HTR-8/SVneo (cell line): ENCODE data around the gene RHBDL3.
"Not testable (repeated sequence)": the region's sequence is repeated elsewhere in the genome, so short reads cannot be mapped to it uniquely, and the experiment has no call there.

Source experiments
- DNase-seq: peaks from one replicate; pipeline ENCODE4 v3.0.0; 2011; ENCODE audit warnings: low spot score, mixed read lengths; ENCODE audit not compliant: insufficient read length
- FAIRE-seq: peaks from 2 replicates; lab custom pipeline; 2011; peaks lifted over from hg19 to GRCh38; lab: Jason Lieb, UNC

RHBDL3 gene

DNA sequence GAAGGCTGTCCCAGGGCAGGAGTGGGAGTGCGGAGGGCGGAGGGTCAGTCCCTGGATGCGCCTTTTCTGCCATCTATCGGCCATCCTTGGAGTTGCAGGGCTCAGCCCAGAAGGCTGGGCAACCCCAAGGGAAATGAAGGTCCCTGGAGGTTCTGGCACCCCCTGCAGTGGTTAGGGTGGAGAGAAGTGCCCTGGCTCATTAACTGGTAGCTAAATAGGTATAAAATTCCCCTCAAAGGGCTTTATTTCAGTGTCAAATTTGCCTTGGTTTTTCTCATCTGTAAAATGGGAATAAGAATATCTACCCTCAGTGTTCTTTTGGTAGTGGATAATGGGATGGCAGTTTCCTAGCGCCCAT is 53.9 kb downstream of the RHBDL3 start:
- DNase-seq (peak; percentile 82), FAIRE-seq (peak; percentile 75)

DNA sequence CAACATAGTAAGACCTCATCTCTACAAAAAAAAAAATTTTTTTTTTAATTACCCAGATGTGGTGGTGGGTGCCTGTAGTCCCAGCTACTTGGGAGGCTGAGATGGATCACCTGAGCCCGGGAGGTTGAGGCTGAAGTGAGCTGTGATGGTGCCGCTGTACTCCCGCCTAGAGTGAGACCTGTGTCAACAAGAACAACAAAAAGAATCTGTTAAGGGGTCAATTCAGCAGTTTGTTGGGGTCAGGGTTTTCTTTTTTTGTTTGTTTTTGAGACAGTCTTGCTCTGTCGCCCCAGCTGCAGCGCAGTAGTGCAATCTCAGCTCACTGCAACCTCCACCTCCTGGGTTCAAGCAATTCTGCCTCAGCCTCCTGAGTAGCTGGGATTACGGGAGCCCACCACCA is 54.4 kb downstream of the RHBDL3 start:
- DNase-seq, FAIRE-seq: not testable (repeated sequence)

DNA sequence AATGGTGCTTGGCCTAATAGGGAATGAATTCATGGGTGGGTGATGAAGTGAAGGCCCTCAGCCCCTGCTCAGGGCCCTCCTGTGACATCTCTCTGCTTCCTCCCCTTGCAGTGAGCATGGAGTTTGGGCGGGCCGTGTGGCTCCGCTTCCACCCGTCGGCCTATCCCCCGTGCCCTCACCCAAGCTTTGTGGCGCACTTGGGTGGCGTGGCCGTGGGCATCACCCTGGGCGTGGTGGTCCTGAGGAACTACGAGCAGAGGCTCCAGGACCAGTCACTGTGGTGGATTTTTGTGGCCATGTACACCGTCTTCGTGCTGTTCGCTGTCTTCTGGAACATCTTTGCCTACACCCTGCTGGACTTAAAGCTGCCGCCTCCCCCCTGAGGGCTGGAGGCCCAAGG is 55.2 kb downstream of the RHBDL3 start:
- FAIRE-seq = no peak
- no peak for DNase-seq

DNA sequence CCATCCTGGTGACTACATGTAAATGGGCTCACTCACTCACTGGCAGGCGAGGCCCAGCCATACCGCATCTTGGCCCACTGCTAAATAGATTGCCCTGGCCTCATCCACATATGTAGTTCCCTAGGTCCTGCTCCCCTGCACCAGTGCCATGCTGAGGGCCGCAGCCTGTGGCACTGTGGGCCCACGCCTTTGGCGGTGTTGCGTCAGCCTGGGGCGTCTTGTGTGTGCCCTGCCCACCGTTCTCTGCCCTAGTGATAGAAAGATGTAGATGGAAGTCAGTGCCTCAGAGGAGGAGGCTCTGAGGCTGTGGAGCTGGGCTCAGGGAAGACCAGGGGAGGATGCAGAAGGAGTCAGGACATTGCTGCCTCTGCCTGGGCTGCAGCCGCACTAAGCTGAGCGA is 57.4 kb downstream of the RHBDL3 start:
- FAIRE-seq (no peak), DNase-seq (no peak)

DNA sequence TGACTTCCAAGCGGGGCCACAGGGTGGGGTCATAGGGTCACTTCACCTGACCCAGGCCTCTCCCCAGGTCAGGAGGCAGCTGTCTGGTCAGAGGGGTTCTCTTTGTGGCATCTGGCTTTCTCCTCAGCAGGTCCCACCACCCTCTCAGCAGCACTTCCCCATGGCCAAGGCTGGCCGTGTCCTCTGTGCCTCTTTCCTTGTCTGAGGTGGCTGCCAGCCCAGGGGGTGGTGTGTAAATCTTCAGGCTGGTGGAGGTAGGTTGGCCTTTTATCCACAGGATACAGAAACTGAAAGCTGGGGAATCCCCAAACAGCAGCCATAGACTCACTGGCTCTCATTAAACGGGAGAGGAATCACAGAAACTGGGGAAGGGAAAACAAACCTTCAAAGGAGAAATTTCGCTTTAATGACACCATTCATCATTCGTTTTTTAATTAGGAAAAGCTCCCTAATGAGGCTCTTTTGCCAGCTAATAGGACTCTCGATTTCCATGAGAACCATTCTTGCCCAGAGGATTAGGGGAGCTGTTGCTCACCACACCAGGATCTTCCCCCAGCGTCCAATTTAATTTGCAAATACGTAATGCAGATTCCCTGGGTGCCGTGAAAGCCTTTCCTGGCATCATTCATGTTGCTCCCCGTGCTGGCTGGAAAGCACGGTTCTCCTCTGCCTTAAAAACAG is 58.3 kb downstream of the RHBDL3 start:
- DNase-seq (no peak), FAIRE-seq (no peak)

DNA sequence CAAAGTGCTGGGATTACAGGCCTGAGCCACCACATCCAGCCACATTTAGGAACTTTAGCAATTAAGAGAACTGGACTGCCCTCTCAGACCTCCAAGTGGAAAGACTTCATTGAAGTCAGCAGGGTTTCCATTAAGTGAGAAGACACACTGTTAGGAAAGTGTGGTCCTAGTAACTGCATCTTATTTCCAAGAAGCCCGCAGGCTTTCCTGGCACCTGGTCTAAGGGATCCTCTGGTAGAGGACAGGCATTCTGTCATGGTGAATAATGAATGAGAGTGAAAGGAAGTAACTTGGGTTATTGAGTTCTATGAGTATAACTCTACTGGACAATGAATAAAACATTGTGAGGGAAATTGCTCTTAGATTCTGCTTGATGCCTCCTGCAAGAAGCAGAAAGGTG is 62.3 kb downstream of the RHBDL3 start:
- no peak for DNase-seq
- FAIRE-seq = no peak

DNA sequence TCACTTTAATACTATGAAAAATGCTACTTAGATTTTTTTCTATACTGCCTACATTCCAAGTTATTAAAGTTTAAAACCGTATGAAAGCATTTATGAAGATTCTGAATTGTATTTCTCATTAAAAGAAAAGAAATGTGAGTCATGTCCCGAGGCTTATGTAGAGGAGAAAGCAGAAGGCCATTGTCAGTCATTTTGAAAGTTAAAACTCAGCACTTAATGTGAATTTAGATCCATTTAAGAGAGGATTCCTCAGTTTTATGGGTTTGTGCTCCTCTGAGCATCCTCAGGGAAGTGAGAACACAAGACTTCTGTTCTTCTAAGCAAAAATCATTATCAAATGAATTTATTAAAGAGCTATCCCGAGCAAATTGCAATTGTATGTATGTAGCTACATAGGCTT is 64.5 kb downstream of the RHBDL3 start:
- DNase-seq (no peak), FAIRE-seq (no peak)

DNA sequence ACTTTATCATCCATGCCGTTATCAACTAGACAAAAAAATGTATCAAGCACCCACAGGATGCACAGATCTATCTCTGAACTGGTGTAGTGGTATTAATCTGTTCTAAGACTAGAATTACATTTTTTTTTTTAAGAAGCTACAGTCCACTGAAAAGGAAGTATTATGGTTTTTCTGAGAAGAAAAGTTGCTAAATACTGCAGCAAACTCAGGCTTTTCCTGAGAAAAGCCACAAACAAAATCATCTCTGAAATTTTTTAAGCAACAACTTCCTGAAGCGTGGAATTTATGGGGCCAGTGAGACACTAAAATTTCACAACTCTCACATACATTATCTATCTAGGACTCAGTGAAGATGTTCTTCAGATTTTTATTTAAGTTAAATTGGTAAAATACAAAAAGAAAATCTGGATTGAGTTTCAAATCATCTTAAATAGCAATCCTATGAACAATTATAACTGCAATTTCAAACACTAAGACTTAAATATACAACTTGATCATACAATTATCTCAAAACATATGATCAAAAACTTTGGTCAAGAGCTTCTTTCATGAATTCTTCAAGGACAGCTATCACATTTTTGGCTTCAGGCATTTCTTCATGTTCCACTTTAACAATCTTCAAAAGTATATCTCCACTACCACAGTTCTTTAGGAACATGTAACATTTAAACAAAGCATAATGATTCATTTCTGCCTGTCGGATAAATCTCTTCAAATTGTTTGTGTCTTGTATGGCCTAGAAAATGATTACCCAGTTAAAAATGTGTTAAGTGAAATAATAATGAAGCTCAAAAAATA is 65.8 kb downstream of the RHBDL3 start:
- DNase-seq (no peak), FAIRE-seq (no peak)

DNA sequence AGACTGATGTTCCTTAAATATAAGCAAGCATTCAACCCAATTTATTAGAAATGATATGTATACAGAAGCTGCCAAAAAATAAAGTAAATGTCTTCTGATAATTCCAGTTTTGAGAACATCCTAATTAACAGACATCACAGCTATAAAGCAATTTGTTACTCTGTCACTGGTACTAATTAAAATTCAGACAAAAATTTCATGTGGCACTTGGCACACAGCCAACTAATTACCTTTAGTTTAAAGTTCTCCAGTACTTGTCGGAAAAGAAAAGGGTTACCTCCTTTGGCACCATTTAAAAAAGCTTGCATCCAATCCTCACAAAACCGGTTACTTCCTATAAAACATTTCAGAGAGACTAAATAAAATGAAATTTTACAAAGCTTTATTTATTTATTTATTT is 67.6 kb downstream of the RHBDL3 start:
- FAIRE-seq (no peak), DNase-seq (no peak)

DNA sequence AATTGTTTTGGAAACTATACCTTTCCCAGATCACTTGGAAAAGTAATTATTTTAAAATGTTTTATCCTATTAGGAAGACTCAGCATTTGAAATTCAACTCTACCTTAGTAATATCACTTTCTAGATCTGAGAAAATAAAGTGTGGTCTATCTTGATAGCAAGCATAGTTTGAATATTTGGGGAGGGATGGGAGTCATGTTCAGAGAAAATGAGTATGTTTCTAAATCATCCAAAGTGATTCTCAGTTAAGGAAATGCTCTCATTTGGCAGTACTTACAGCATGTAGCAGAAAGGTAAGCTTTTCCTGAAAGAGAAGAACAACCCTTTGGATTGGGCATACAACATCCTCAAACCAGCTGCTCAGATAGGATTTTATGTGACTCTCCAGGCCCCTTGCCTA is 69.4 kb downstream of the RHBDL3 start:
- no peak for DNase-seq
- FAIRE-seq = no peak

DNA sequence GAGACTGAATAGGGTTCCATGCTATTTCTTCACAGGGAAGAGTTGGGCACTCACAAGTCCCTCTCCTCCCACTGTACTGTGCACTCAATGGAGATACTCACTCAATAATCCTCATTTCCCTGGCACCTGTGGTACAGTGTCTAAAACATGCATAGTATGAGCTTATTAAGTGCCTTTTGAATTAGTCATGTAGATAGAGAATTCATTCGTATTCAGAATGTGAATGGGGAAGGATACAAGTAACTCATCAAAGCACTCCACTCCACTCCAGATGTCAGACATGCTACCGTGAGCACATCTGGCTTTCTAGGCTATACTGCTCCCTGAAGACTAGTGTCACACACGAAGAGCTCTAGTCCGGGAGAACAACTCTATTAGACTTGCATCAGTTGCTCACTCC is 70.1 kb downstream of the RHBDL3 start:
- DNase-seq = no peak
- FAIRE-seq = peak; percentile 69

DNA sequence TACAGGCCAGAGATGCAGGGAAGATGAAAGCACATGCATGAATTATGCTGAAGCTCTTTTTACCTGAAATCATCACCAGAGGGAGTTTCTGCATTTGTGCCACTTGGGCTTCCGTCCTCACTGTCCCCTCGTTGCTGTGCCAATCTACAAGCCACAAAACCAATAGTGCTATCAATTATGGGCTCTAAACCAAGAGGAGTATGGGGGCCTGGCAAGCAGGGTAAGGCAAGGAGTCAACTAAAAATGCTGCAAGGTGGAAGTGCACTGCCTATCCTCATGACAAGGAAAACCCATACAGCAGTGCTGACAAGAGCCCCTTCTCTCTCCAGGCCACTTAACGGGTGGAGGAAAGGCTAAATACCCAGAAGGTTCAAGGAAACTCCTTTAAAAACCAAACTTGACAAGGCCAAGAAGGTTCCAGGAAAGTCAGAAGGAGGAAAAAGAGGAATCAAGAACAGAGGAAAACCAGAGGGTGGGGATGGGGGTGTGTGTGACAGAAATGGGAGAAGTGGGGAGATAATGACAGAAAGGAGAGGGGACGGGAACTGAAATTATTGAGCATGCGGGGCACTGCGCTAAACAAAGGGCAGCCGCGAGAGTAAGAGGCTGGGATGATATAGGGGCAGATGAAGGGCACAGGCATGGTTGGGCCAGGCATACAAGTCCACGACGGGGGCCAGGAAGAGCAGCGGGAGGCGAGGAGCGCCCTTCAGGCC is 75.7 kb downstream of the RHBDL3 start:
- FAIRE-seq = no peak
- DNase-seq = no peak

DNA sequence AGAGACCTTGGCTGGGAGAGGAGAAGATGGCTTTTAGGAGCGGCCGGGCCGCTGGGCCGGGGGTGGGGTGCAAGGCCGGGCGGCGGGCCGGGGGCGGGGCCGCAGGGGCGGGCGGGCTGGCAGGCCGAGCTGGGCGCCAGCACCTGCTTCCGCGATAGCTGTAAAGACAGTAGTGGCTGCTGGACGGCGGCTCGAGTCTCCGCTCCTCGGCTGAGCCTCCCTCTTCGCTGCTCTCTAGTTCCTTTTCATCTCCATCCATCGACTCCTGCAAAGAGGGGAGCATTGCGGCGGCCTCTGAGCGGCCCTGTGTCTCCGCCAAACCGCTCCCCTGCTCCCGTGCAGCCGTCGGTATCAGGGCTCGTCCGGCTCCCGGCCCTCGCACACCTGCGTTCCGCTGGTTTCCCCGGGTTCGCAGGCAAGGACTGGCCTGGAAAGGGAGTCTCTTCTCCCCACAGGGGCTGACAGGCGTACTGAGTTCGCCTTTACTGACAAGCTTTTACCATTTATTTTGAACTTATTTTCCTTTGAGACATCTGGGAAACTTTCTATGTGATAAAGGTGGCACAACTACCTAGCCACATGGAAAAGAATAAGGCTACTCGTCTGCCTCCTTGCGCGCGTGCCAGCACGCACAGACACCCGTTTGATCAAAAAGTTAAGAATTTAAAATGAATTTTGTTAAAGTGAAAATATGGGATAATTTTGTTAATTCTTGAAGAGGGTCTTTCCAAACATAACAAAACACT is 76.4 kb downstream of the RHBDL3 start, which contains the start of gene C17orf75:
C17orf75 (minus strand) TSS at position 317 of the 746 bp plus-strand sequence; CDS start at position 283, 34 bp downstream.
- DNase-seq (peak; percentile 77), FAIRE-seq (no peak)

DNA sequence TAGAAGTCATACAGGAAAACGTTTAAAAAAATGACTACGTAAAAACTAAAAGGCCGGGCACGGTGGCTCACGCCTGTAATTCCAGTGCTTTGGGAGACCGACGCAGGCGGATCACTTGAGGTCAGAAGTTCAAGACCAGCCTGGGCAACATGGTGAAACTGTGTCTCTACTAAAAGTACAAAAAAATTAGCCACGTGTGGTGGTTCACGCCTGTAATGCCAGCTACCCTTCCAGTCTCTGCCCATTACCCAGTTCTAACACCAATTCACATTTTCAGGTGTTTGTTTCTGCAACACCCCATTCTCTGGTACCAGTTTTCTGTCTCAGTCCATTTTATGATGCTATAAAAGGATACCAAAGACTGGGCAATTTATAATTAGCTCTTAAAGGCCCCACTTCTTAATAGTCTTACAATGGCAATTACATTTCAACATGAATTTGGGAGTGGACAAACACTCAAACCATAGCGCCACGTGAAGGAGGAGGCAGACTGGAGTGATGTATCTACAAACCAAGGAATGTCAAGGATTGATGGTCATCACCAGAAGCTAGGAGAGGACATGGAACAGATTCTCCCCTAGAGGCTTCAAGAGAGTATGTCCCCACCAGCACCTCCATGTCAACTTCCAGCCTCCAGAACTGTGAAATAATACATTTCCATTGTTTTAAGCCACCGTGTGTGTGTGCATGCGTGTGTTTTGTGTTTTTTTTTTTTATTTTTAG is 77.1 kb downstream of the RHBDL3 start:
- no peak for FAIRE-seq
- no peak for DNase-seq

DNA sequence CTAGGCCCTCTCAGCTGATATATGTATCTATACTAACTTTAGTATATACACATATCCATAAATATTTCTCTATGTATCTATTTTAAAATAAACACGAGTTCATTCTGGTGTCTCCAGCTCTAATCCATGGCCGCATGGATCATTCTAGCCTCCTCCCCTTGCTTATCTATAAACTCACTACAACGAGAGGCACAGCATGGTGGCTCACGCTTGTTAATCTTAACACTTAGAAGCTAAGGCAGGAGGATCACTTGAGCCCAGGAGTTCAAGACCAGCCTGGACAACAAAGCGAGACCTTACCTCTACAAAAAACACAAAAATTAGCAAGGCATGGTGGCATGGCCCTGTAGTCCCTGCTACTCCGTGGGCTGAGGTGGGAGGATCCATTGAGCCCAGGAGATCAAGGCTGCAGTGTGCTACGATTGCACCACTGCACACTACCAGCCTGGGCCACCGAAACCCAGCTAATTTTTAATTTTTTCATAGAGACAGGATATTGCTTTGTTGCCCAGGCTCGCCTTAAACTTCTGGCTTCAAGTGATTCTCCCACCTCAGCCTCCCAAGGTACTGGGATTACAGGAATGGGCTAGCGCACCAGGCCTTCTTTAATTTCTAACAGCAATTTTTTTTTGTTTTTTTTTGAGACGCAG is 80.4 kb downstream of the RHBDL3 start:
- DNase-seq = no peak
- FAIRE-seq = no peak

DNA sequence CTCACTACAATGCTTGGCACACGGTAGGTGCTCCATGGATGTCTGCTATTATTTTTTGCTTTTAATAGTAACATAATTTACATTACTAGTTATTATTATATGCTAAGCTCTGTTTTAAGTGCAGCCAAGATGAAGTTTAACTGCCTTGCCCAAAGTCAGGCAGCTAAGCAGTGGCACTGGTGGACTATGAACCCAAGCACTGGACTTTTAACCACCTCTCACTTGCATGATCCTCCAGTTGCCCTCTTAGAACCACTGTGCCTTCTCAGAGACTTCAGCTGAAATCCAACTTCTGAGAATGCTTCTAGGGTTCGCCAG is 82.8 kb downstream of the RHBDL3 start:
- FAIRE-seq (no peak), DNase-seq (no peak)

DNA sequence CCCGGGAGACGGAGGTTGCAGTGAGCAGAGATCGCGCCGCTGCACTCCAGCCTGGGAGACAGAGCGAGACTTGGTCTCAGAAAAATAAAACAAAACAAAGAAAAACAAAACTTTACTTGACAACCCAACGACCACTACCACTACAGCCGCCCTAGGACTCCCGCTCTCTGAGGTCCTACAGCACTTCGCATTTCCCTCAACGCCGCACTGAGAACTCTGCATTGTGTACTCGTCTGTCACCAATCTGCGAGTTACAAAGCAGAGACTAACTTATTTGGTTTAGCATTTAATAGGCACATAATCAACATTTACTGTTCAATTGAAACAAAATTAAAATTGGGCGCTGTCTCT is 83.8 kb downstream of the RHBDL3 start:
- FAIRE-seq (no peak), DNase-seq (no peak)

DNA sequence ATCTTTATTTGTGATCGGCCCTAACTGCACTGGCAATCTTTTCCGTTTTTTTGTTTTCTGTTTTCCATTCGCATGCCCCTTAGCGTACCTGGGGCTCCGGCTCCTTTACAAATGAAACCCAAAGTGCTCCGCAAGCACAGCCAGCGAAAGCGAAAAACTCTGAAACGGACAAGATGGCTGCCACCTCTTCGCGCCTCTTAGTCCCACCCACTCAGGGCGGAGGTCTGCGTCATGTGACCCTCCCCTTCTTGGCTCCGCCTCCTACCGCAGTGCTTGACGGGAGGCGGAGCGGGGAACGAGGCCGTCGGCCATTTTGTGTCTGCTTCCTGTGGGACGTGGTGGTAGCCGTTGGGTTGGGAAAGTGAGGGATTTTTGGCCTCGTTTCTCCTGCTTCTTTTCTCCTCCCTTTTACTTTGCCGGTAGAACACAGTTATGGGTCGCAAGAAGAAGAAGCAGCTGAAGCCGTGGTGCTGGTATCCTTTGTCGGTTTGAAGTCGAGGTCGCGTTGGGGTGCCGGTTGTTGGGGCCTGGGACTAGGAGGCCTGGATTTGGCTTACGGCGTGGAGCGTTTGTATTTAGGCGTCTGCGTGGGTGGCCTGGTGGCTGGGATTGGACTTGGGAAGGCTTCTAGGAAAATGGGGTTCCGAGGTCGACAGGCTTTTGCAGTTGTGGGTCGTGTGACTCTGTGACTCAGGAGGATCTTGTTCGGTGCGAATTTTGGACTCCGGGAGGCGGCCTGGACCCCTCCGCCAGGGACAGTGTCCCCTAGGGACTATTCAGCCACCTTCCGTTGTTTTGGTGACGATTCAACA is 84.4 kb downstream of the RHBDL3 start, which contains the start of gene ZNF207:
ZNF207 (plus strand) TSS at position 304 of the 812 bp plus-strand sequence; CDS start at position 433, 129 bp downstream.
- FAIRE-seq (peak; percentile 96), DNase-seq (peak; percentile 93)
